ENCODE data around the gene HGF.

HGF gene

DNA sequence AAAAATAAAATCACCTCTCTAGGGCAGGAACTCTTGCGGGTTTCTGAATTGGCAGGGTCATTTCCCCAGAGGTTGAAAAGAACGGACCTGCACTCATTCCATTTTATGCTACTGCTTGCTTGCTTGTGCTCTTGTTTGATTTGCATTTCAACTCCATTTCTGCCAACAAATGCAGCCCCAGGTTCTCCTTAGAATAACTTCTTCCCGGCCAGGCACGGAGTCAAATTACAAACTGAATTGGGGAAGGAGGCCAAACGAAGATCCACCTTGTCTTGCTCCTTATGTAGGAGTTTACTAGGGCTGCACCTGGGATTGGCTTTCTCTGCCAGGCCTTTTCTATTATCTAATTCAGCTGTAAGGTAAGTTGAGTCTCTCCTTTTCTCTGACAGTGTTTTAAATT, 79.6 kb downstream of the HGF start:
- Mint-ChIP-seq H3K9me3 (no peaks in the 10 kb centered on the region), H3K36me3 (ENCODE audit: low read depth) (no peaks in the 10 kb centered on the region), H3K4me3 (no peak overlapping the region), H3K27me3 (ENCODE audit: low read depth) (no peaks in the 10 kb centered on the region), H3K27ac (peak overlapping the region; percentile 11 to 70 (median 48)), H3K4me1 (peaks cover 25% of the 10 kb centered on the region)
- TF ChIP-seq, protein P1, sequence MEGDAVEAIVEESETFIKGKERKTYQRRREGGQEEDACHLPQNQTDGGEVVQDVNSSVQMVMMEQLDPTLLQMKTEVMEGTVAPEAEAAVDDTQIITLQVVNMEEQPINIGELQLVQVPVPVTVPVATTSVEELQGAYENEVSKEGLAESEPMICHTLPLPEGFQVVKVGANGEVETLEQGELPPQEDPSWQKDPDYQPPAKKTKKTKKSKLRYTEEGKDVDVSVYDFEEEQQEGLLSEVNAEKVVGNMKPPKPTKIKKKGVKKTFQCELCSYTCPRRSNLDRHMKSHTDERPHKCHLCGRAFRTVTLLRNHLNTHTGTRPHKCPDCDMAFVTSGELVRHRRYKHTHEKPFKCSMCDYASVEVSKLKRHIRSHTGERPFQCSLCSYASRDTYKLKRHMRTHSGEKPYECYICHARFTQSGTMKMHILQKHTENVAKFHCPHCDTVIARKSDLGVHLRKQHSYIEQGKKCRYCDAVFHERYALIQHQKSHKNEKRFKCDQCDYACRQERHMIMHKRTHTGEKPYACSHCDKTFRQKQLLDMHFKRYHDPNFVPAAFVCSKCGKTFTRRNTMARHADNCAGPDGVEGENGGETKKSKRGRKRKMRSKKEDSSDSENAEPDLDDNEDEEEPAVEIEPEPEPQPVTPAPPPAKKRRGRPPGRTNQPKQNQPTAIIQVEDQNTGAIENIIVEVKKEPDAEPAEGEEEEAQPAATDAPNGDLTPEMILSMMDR (IDR thresholded peaks at IDR 0.05; ENCODE audit: unreplicated experiment in 3 of 3): no peak

DNA sequence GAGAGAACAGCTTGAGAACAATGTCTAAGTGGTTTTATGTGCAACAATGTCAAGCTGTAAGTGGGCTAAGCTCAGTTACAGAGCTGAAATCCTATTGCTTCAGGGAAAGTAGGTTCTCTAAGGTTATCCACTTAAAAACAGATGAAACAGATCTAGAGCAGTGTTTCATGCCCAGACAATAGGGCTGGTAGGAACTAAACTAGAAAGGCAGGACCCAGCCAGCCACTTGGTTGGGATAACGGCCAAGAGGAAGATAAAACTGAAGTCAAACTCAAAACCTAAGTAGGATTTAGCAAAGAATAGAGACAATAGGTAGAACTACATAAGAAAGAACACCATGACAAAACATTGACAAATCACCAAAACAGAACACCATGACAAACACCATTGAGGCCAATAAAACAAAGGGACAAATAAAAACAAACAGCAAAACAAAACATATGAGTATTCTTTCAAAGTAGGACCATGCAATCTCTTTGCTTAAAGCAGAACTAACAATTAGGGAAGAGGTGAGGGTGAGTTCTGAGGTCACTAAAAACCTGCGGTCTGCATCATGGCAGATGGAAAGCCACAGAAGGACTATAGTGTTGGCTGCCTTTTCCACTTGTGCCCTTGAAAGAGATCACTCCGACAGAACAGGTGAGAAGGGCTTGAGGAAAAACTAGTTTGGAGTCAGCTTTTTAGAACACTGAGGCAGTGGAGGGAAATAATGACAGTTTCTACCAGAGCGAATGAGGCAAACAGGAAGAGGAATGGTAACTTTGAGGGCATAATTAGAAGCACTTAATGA, 81.0 kb downstream of the HGF start:
- TF ChIP-seq, protein P1 (IDR thresholded peaks at IDR 0.05; ENCODE audit: unreplicated experiment in 3 of 3): no peak
- H3K9me3 Mint-ChIP-seq: no peaks in the 10 kb centered on the region
- no peaks in the 10 kb centered on the region for H3K27me3 Mint-ChIP-seq (ENCODE audit: low read depth)
- H3K36me3 Mint-ChIP-seq (ENCODE audit: low read depth): no peaks in the 10 kb centered on the region
- H3K4me1 Mint-ChIP-seq: peaks cover 35% of the 10 kb centered on the region
- no peak overlapping the region for H3K4me3 Mint-ChIP-seq
- peak overlapping the region in 1 of 3 experiments; percentile 8 for H3K27ac Mint-ChIP-seq

DNA sequence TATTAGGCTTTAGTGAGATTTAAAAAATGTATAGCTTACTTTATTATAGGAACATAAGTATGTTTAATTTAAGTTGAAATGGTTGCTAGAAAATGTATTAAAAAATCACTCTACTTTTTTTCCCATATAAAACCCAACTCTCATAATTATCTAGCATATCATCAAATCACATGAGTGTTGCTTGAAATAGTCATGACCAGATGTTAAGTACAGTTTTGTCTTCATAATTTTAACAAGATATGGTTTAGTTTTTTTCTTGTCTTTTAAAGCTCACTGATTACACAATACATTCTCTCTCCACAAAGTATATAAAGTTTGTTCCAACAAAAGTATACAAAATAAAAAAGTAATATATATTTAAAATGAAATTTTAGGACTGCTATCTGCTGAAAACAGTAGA, 82.8 kb downstream of the HGF start:
- TF ChIP-seq, protein P1 (IDR thresholded peaks at IDR 0.05; ENCODE audit: unreplicated experiment in 3 of 3): no peak
- no peaks in the 10 kb centered on the region for H3K9me3 Mint-ChIP-seq
- no peak overlapping the region for H3K4me3 Mint-ChIP-seq
- no peaks in the 10 kb centered on the region for H3K27me3 Mint-ChIP-seq (ENCODE audit: low read depth)
- H3K27ac Mint-ChIP-seq: no peak overlapping the region
- H3K4me1 Mint-ChIP-seq: peaks cover 35% of the 10 kb centered on the region
- no peaks in the 10 kb centered on the region for H3K36me3 Mint-ChIP-seq (ENCODE audit: low read depth)

DNA sequence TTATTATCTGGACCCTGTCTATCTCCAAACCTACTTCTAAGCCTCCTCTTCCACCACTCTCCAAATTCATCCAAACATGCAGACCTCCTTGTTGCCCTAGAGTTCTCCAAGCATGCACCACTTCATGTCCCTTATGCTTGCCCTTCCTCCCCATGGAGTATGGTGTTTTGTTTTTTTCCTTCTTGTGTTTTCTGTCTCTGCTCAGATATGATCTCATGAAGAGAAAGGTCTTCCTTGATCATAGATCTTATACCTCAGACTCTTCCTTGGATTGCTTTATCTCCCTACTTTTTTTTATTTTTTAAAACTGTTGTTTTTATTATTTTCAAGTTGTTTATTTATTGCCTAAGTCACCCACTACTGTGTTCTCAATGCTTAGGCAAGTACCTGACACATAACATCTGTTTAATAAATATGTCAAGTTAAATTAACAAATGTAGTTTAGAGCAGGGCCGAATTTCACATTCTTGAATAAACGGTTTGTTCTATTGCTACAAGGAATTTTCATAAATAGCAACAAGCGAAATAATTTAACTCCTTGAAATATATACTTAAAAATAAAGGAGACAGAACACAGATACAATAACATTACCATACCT, 84.5 kb downstream of the HGF start:
- Mint-ChIP-seq H3K4me1 (peaks cover 28% of the 10 kb centered on the region), H3K27ac (peak overlapping the region; percentile 79 to 83 (median 82)), H3K9me3 (no peaks in the 10 kb centered on the region), H3K36me3 (ENCODE audit: low read depth) (no peaks in the 10 kb centered on the region), H3K4me3 (no peak overlapping the region), H3K27me3 (ENCODE audit: low read depth) (no peaks in the 10 kb centered on the region)
- TF ChIP-seq, protein P1 (IDR thresholded peaks at IDR 0.05; ENCODE audit: unreplicated experiment in 3 of 3): no peak

DNA sequence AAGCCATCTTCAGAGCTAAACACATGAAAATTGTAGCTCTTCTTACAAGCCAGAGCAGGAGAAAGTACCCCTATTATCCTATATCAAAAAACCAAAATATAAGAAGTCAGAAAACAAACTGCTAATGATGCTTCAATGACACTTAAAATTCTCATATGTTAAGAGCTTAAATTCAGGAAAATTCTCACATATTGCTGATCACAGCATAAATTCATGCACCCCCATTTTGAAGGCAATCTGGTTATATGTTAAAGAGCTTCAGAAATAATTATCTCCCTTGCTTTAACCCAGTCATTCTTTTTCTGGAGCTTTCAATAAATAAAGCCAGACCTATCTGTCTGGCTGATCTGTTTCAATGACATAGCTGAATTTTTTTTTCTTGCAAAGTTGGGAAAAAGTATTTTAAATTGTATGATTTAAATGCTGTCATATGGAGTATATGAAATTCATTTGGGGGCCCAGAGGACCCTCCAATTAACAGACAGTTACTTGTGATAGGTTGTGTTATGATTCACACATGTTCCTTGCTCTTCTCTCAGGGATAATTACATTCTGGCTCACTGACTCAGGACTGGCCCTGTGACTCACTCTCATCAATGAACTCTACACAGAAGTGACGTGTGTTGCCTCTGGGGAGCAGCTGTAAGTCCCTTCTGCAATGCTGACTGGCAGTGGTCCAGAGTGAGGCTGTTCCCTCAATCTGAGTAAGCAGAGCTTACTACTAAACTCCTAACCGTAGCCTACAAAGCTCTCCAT, 85.2 kb downstream of the HGF start:
- Mint-ChIP-seq H3K36me3 (ENCODE audit: low read depth) (no peaks in the 10 kb centered on the region), H3K9me3 (no peaks in the 10 kb centered on the region), H3K4me1 (peaks cover 26% of the 10 kb centered on the region), H3K4me3 (no peak overlapping the region), H3K27me3 (ENCODE audit: low read depth) (no peaks in the 10 kb centered on the region), H3K27ac (peak overlapping the region; percentile 79 to 83 (median 82))
- TF ChIP-seq, protein P1 (IDR thresholded peaks at IDR 0.05; ENCODE audit: unreplicated experiment in 3 of 3): no peak
